DOHH2 (cell line): ENCODE measurements around the gene DIPK2B.

Experiments
- H3F3A ChIP-seq: fragments of 200-600 bp; sonication (generic), shearing (Covaris generic); 2 replicates; pipeline ENCODE4 v1.6.0; 2016; ENCODE audit warnings: antibody characterized with exemption, mild to moderate bottlenecking; ENCODE audit not compliant: control insufficient read depth, insufficient read depth
- H3K27ac ChIP-seq: fragments of 200-600 bp; sonication (generic); 2 replicates; pipeline ENCODE4 v1.5.1; 2014; ENCODE audit warnings: low read depth, mild to moderate bottlenecking, low read length, moderate library complexity
- H3K27me3 ChIP-seq: fragments of 200-600 bp; sonication (generic); 2 replicates; pipeline ENCODE4 v1.6.1; 2014; ENCODE audit warnings: mild to moderate bottlenecking, low read length, mixed read lengths; ENCODE audit not compliant: control insufficient read depth
- H3K36me3 ChIP-seq: fragments of 200-600 bp; sonication (generic); 2 replicates; pipeline ENCODE4 v1.6.1; 2014; ENCODE audit warnings: mild to moderate bottlenecking, low read length, moderate library complexity, mixed read lengths; ENCODE audit not compliant: control insufficient read depth
- H3K4me1 ChIP-seq: fragments of 200-600 bp; sonication (generic); 2 replicates; pipeline ENCODE4 v1.6.1; 2014; ENCODE audit warnings: mild to moderate bottlenecking, low read length, mixed read lengths; ENCODE audit not compliant: control insufficient read depth
- H3K4me2 ChIP-seq: fragments of 200-600 bp; sonication (generic); 2 replicates; pipeline ENCODE4 v1.6.0; 2014; ENCODE audit warnings: mild to moderate bottlenecking, low read length, moderate library complexity
- H3K4me3 ChIP-seq: fragments of 200-600 bp; sonication (generic); 2 replicates; pipeline ENCODE4 v1.5.1; 2014; ENCODE audit warnings: mild to moderate bottlenecking, low read length, mixed read lengths
- H3K79me2 ChIP-seq: fragments of 200-600 bp; sonication (generic); 2 replicates; pipeline ENCODE4 v1.6.1; 2014; ENCODE audit warnings: mild to moderate bottlenecking, low read length, mixed read lengths; ENCODE audit not compliant: control insufficient read depth
- H3K9me2 ChIP-seq: fragments of 200-600 bp; sonication (generic); replicated peaks from 2 replicates; pipeline ENCODE4 v1.6.1; 2014; ENCODE audit warnings: mild to moderate bottlenecking, low read length, mixed read lengths; ENCODE audit not compliant: control insufficient read depth
- H3K9me3 ChIP-seq: fragments of 200-600 bp; sonication (generic); 2 replicates; pipeline ENCODE4 v1.6.1; 2014; ENCODE audit warnings: antibody characterized with exemption, low read length, mixed read lengths; ENCODE audit not compliant: control insufficient read depth, insufficient read depth
- H4K20me1 ChIP-seq: fragments of 200-600 bp; sonication (generic); 2 replicates; pipeline ENCODE4 v1.6.0; 2014; ENCODE audit warnings: low read depth, mild to moderate bottlenecking, antibody characterized with exemption, low read length, moderate library complexity; ENCODE audit not compliant: control insufficient read depth, insufficient read depth
- EZH2phosphoT487 ChIP-seq: fragments of 200-600 bp; sonication (generic); IDR thresholded peaks from 2 replicates; pipeline ENCODE4 v1.6.1; 2017; ENCODE audit warnings: borderline replicate concordance, mild to moderate bottlenecking, antibody characterized with exemption, low read length, moderate library complexity, mixed read lengths
- TF ChIP-seq, protein P1 (sequence below): fragments of 200-600 bp; sonication (generic); IDR thresholded peaks from one replicate; pipeline ENCODE4 v1.5.1; 2014; ENCODE audit warnings: antibody characterized with exemption, mild to moderate bottlenecking, low read depth, low read length; ENCODE audit not compliant: poor library complexity, severe bottlenecking

Gene DIPK2B

GRCh38 chrX:45198301-45198700 lies 2.4 kb downstream of the DIPK2B start:
- Histone ChIP-seq H3K9me2 (no peaks in the 10 kb centered on the region), H3F3A (no peaks in the 10 kb centered on the region)
- TF ChIP-seq, protein P1, sequence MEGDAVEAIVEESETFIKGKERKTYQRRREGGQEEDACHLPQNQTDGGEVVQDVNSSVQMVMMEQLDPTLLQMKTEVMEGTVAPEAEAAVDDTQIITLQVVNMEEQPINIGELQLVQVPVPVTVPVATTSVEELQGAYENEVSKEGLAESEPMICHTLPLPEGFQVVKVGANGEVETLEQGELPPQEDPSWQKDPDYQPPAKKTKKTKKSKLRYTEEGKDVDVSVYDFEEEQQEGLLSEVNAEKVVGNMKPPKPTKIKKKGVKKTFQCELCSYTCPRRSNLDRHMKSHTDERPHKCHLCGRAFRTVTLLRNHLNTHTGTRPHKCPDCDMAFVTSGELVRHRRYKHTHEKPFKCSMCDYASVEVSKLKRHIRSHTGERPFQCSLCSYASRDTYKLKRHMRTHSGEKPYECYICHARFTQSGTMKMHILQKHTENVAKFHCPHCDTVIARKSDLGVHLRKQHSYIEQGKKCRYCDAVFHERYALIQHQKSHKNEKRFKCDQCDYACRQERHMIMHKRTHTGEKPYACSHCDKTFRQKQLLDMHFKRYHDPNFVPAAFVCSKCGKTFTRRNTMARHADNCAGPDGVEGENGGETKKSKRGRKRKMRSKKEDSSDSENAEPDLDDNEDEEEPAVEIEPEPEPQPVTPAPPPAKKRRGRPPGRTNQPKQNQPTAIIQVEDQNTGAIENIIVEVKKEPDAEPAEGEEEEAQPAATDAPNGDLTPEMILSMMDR = no peak
- no peak for TF ChIP-seq EZH2phosphoT487

DNA sequence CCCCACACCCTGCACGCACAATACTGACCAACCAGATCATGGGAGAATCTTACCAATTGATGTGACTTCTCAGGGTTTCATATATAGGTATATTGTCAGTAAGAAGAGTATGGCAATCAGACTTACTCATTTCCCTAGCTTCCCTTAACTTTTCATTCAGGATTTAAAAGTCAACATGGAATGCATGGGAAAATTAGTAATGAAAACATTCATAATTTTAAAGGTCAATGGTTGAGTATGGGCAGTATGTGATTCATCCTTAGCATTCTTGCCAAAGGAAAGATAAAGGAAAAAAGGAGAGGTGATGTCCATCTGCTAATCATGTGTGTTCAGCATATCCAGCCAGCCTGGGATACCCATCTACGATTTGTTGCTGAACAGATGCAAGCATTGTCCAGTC lies 4.0 kb downstream of the DIPK2B start:
- Histone ChIP-seq H3K27ac (no peak overlapping the region), H3K4me3 (no peak overlapping the region), H3K36me3 (no peaks in the 10 kb centered on the region), H4K20me1 (no peaks in the 10 kb centered on the region), H3K27me3 (no peaks in the 10 kb centered on the region), H3K4me2 (no peak overlapping the region), H3K9me3 (no peaks in the 10 kb centered on the region), H3K9me2 (no peaks in the 10 kb centered on the region), H3F3A (no peaks in the 10 kb centered on the region), H3K79me2 (no peaks in the 10 kb centered on the region), H3K4me1 (no peaks in the 10 kb centered on the region)
- TF ChIP-seq EZH2phosphoT487 = no peak
- TF ChIP-seq, protein P1 = no peak

More at GRCh38 chrX:45198301-45198700, 2.4 kb downstream of the DIPK2B start:
- Histone ChIP-seq H3K36me3 (no peaks in the 10 kb centered on the region), H3K27me3 (no peaks in the 10 kb centered on the region), H3K27ac (no peak overlapping the region), H4K20me1 (no peaks in the 10 kb centered on the region), H3K79me2 (no peaks in the 10 kb centered on the region), H3K4me1 (no peaks in the 10 kb centered on the region), H3K4me3 (no peak overlapping the region), H3K9me3 (no peaks in the 10 kb centered on the region), H3K4me2 (no peak overlapping the region)

- no peaks in the 10 kb centered on the region for H3K9me2 ChIP-seq
- H3K4me3 ChIP-seq = no peak overlapping the region
- no peaks in the 10 kb centered on the region for H4K20me1 ChIP-seq
- H3K27ac ChIP-seq = no peak overlapping the region
- TF ChIP-seq EZH2phosphoT487 = no peak
- TF ChIP-seq, protein P1 = no peak
- no peaks in the 10 kb centered on the region for H3F3A ChIP-seq
- no peaks in the 10 kb centered on the region for H3K27me3 ChIP-seq
- H3K36me3 ChIP-seq = no peaks in the 10 kb centered on the region
- no peaks in the 10 kb centered on the region for H3K9me3 ChIP-seq
- H3K4me1 ChIP-seq = no peaks in the 10 kb centered on the region; the same call in 1 of the 2 replicates
- H3K79me2 ChIP-seq = no peaks in the 10 kb centered on the region
- no peak overlapping the region for H3K4me2 ChIP-seq
Measured at GRCh38 chrX:45191820-45192409, 8.8 kb downstream of the DIPK2B start.
